NT2/D1 (cell line): ENCODE data around the gene SLC25A23.

Source experiments
- SUZ12 ChIP-seq: IDR thresholded peaks from 2 replicates; pipeline ENCODE4 v1.6.1; 2011; ENCODE audit not compliant: insufficient read length, insufficient read depth; ENCODE audit errors: extremely low read depth
- YY1 ChIP-seq: IDR thresholded peaks from 2 replicates; pipeline ENCODE4 v1.6.1; 2011; ENCODE audit not compliant: insufficient read length, insufficient read depth
- ZNF274 ChIP-seq: IDR thresholded peaks from 2 replicates; pipeline ENCODE4 v1.6.1; 2011; ENCODE audit warnings: mild to moderate bottlenecking, low read depth, low read length

DNA sequence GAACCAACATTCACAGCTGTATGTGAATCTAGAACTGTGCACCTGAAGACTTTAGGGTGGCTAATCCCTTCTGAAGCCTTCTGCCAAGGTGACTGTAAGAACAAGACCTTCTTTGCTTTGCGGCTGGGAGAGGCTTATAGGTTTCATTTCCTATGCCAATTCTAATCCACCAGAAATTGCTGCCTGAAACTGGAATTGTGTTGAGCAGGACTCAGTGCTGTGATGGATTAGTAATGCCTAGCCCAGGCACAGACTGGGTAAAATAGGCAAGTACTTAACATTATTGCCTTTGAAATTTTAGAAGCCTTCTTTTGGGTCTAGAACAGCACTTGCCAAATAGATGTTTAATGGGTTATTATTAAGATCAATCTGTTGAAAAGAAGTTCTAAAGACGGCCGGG is 11.5 kb downstream of the SLC25A23 start:
- TF ChIP-seq SUZ12: no peak
- no peak for TF ChIP-seq YY1
- no peak for TF ChIP-seq ZNF274
